Globus pallidus (tissue), 1 donor: ENCODE data around the gene DOK1.
"Not testable (repeated sequence)": the region's sequence is repeated elsewhere in the genome, so short reads cannot be mapped to it uniquely, and the experiment has no call there.

Experiments used
- DNase-seq: peaks from one replicate; pipeline ENCODE4 v3.0.0-alpha.2; 2015; ENCODE audit warnings: low spot score

The DOK1 gene

GRCh38 chr2:74548900-74549826, 5.4 kb upstream of the DOK1 start:
- DNase-seq = no peak

DNA sequence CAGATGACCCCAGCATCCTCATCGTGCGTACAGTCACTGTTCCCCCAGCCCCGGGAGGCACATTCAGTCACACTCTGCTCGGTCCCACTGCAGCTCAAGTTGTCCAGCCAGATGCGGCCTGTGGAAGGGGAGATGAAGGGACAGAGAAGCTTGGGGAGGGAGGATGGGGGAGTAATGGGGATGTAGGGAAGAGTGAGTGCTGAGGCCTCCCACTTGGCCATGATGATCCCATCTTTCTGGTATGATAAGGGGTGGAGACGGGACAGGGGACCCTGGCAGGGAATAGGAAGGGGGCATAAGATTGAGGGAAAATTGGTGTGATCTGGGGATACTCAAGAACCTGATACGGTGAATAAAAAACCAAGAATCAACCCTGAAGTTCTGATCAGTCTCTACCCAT, 4.3 kb upstream of the DOK1 start:
- DNase-seq = no peak

DNA sequence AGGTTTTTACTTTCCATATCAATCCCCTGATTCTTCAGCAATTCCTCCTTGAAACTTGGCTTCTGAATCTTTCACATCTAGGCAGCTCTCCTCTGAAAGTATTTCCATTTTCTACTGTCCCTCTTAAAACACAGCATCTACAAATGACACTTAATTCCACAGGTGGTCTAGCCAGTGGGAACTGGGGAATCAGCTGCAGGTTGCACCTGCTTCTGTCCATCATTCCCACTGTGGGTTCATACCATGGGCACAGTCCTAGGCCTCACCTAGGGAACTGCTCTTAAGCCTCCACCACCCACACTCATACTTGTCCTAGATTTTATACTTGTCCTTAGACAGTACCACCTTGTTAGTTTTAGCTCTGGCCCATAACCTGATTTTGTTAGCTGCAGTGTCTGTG, 3.0 kb upstream of the DOK1 start:
- no peak for DNase-seq

DNA sequence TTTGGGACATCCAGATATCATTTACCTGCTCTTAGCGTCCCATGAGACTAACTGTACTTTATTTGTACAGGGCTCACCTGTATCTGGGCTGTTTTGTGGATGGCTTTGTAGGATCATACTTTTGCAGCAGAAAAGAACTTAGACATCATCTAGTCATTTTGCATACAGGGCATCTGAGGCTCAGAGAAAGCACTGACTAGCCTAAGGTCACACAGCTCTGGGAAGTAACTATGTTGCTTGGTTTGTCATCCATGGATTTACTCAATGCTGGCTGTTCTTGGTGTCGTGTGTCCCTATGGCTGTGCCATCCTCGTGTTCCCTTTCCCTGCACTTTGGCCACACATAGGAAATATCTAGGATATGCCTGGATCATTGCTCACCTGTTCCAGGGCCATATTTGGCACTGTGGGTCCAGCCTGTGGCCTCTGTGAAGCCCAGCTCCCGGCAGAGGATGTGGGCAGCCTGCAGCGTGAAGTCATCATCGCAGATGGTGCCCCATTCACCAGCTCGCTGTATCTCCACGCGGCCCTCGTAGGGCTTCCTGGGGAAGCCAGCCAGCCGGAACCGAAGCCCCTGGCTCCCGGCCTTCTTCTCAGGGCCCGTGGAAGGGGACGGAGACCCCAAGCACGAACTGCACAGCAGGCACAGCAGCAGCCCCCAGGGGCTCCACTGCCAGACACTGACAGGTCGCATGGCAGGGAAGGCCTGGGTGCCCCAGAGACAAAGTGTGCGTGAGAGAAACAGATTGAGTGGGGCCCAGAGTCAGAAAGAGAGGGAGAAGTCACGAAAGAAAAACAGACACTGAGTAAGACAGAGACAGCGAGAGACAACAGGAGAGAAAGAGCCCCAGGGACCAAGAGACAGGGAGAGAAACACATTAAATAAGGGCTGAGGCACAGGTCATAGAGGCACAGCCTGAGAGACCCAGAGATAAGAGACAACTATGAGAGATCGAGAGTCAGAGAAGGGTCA, 2.3 kb upstream of the DOK1 start:
- DNase-seq = no peak

GRCh38 chr2:74552914-74553811, 1.4 kb upstream of the DOK1 start:
- DNase-seq = no peak

GRCh38 chr2:74554820-74555531, 456 bp downstream of the DOK1 start:
- DNase-seq = no peak

DNA sequence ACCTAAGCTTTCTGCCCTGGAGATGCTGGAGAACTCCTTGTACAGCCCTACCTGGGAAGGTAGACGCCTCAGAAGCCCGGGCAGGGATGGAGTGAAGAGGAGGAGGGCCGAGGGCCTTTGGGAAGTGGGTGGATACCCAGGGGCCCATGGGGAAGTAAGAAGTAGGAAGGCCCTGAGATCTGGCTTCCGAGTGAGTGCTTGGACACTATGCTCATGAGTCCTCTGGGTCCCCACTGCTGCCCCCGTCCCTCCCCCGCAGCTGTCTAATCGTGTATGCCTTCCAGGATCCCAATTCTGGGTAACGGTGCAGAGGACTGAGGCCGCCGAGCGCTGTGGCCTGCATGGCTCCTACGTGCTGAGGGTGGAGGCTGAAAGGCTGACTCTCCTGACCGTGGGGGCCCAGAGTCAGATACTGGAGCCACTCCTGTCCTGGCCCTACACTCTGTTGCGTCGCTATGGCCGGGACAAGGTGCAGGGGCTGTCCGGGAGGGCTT, 1.1 kb downstream of the DOK1 start:
- no peak for DNase-seq

DNA sequence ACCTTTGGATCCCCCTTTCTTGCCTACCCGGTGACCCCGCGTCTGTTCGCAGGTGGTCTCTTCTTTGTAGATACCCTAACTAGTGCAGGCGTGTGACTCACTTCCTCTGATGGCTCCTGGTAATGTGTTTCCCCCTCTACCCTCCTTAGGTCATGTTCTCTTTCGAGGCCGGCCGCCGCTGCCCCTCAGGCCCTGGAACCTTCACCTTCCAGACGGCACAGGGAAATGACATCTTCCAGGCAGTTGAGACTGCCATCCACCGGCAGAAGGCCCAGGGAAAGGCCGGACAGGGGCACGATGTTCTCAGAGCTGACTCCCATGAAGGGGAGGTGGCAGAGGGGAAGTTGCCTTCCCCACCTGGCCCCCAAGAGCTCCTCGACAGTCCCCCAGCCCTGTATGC, 1.6 kb downstream of the DOK1 start:
- no peak for DNase-seq

DNA sequence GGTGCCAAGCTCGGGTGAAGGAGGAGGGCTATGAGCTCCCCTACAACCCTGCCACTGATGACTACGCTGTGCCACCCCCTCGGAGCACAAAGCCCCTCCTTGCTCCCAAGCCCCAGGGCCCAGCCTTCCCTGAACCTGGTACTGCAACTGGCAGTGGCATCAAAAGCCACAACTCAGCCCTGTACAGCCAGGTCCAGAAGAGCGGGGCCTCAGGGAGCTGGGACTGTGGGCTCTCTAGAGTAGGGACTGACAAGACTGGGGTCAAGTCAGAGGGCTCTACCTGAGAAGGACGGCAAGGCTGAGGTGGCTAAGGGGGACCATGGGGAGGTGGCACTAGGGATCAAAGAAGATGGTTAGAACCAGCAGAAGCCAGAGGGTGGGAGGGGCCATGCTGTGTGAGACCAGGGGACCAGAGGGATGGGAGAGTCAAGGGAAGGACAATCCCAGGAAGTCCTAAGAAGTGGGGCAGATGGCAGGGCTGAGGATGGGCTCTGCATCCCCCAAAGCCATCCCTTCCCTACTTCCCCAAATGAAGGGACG, 2.4 kb downstream of the DOK1 start:
- no peak for DNase-seq

- DNase-seq = no peak
Observed at GRCh38 chr2:74558284-74559230, 4.0 kb downstream of the DOK1 start.

DNA sequence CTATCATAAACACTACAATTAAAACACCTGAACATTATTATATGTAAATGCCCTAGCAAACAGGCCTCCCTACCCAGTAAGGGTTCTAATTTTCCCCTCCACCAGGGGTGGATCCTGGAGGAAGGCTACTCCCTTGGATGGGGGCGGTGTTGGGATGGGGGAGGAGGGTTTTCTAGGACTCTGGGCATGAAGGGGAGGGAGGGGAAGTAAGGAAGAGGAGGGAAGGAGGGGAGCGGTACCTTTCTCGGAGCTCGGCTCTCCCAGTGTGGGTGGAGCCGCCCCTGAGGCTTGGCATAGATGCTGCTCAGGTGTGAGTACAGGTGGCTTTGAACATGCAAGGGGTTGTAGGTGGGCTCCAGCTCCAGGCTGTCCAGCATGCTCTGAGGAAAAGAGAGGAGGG, 5.4 kb downstream of the DOK1 start:
- no peak for DNase-seq

DNA sequence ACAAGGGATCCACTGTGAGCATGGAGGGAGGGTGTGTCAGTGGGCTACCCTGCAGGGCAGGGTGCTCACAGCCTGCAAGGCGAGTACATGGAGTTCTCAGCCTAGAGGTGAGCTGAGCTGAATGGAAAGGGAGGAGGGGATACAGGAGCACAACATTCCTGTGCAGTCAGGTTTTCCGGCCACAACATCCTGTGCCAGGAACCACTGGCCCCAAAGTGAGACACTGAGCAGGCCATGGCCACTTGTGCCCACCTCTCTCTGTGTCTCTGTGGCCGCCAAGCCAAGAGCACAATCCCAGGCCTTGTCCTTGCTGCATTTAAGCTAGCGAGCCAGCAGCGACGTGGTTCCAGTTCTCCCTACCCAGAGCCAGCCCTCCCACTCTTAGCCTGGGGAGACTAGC, 6.1 kb downstream of the DOK1 start:
- DNase-seq = no peak

DNA sequence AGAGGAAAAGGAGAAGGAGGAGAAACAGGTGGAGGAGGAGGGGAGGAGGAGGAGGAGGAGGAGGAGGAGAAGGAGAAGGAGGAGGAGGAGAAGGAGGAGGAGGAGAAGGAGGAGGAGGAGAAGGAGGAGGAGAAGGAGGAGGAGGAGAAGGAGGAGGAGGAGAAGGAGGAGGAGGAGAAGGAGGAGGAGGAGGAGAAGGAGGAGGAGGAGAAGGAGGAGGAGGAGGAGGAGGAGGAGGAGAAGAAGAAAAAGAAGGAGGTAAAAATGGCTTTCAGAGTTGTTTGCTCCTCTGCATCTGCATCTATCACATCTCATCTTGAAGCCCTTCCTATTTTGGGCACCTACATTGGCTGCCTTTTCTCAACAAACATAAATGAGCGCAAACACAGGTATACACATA, 6.5 kb downstream of the DOK1 start:
- not testable (repeated sequence) for DNase-seq

DNA sequence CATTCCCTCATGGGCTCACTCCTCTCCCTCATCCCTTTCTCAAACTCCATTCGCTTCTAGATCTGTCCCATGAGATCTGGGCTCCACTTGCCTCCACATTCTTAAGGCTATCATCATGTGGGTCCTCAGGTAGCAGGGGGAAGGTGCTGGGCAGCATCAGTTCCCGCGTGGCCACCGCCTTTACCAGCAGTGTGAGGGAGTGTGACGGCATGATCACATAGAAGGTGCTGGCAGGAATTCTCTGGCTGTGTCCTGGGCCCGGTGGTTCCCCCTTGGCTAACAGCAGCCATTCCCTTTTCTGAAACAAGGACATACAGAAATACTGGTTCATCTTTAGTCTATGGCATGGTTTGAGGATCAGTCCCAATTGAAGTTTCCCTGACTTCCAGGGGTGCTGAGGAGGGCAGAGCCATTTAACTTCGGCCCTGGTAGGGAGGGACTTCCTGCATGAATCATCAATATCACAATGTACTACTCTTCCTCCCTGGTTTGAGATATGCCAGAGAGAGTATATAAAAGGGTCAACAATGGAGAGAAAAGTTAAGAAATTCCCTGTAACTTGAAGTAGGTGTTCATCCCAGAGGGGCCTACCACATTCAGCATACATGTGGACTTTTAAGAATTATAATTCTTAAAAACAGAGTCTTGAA, 7.7 kb downstream of the DOK1 start:
- no peak for DNase-seq

DNA sequence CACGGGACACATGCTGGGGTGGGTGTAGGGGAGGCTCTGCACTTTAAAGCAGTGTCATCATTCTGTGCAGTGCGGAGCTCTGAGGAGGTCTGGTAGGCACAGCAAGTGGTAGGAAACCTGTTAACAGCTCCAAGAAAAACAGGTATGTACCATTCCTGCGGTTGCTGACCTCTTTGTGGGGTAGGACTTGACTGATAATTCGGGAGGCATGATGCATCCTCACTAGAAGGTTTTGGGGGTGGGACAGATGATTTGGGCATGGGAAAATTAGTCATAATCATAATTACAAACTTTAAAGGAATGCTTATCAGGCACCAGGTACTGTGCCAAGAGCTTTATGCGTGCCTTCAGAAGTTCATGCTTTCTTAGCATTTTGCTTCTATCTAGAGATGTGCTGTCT, 9.7 kb downstream of the DOK1 start:
- DNase-seq = no peak

- DNase-seq = no peak
Observed at GRCh38 chr2:74566076-74566753, 11.7 kb downstream of the DOK1 start.

- DNase-seq = no peak
Observed at GRCh38 chr2:74566754-74567085, 12.2 kb downstream of the DOK1 start.

GRCh38 chr2:74567881-74568280, 13.4 kb downstream of the DOK1 start:
- DNase-seq = no peak

DNA sequence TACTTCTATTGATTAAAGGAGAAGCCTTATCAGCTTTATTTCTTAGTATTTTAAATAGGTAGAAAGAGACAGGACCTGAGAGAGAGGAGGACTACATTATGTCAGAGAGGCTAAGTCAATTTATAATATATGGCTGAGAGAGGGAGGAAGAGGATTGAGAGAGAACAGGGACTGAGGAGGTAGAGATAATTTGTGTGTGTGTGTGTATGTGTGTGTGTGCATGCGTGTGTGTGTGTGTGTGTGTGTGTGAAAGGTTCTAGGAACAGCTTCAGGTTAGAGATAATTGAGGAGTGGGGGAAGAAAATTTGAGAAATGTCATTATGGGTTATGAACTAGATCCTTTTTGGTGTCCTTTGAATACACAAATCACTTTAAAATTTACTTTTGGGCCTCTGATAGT, 15.2 kb downstream of the DOK1 start:
- DNase-seq = no peak
